Psoas muscle (tissue), 8 donors: ENCODE measurements around the gene MEIS2. TPM values are rescaled to one million over a fixed set of nuclear protein-coding genes. Genes with fewer than 3 reads are reported as not detected.

Experiments
- ATAC-seq, 4 donors: fragments of 200-7000 bp; cut with Tn5 transposase; one replicate each; pipeline ENCODE4 v1.9.1; 2020; ENCODE audit warnings: moderate library complexity in 3 of 4, mild to moderate bottlenecking in 2 of 4
- DNase-seq, 2 donors: peaks; one replicate each; pipeline ENCODE4 v3.0.0-alpha.2; 2020
- H3K27ac ChIP-seq: fragments of 200-600 bp; one replicate; pipeline ENCODE4 v1.8.0; 2022
- H3K27me3 ChIP-seq, 3 donors: fragments of 200-600 bp in 1 of 3; one replicate each; pipeline versions ENCODE4 v1.6.1 to v1.8.0; 2013 to 2022; ENCODE audit warnings: low read length in 2 of 3, mild to moderate bottlenecking in 2 of 3, moderate library complexity in 1 of 3; ENCODE audit not compliant: insufficient read depth in 3 of 3
- H3K36me3 ChIP-seq, 2 donors: fragments of 200-600 bp in 1 of 2; one replicate each; pipeline versions ENCODE4 v1.6.1 to v1.8.0; 2013 to 2022; ENCODE audit warnings: low read depth in 1 of 2, mild to moderate bottlenecking in 1 of 2, moderate library complexity in 1 of 2; ENCODE audit not compliant: insufficient read depth in 1 of 2
- H3K4me1 ChIP-seq: fragments of 200-600 bp; one replicate; pipeline ENCODE4 v1.8.0; 2022
- H3K4me3 ChIP-seq: fragments of 200-600 bp; one replicate; pipeline ENCODE4 v1.8.0; 2022; ENCODE audit warnings: mild to moderate bottlenecking
- H3K9me3 ChIP-seq: fragments of 200-600 bp; one replicate; pipeline ENCODE4 v1.8.0; 2022
- CTCF ChIP-seq: fragments of 200-600 bp; IDR thresholded peaks from one replicate; pipeline ENCODE4 v1.8.0; 2022; ENCODE audit warnings: antibody characterized with exemption
- WGBS, 3 donors: extraction: QIAGEN DNeasy Blood & Tissue Kit; methylation state at CpG; one replicate each; pipeline versions ENCODE4 v1.1.6 to v1.1.7; 2013; 5-methylcytosine and 5-hydroxymethylcytosine counted together
- intact Hi-C, 2 donors: fragments of 100-400 bp; cut with DNase I; formaldehyde crosslinking; loops; one replicate each; pipeline versions ENCODE4 v1.11.0 to v1.14.2; 2022
- polyA plus RNA-seq, 3 donors: library from polyadenylated mRNA; stranded (reverse); fragments of 200-250 nt; gene quantifications; one replicate each; pipeline ENCODE4 v1.2.3, GENCODE V29; 2013
- total RNA-seq, 4 donors: library from RNA; stranded (reverse); fragmentation: NEBNext Ultra II Directional in 2 of 4; extraction: Animal tissue kit (Norgen Biotek cat#: 25700) in 2 of 4; gene quantifications; one replicate each; pipeline versions ENCODE4 v1.2.1 to v1.2.4, GENCODE V29; 2021 to 2023
- donor health status: healthy with polysubstance abuse.
- donor health status: DM: no; HTN: no; CAD: no; lungs with moderate emphysema.
- donor health status: Bipolar disorder and iron deficiency.
- donor health status: healthy.
- donor health status: DM: yes; HTN: yes; CAD: no.
- donor health status: DM: no; HTN: no; CAD: no.
- donor health status: DM: no; HTN: no; CAD: no.
- donor health status: DM: yes; HTN: yes; CAD: no.

Gene MEIS2
- total and polyA plus RNA-seq, 7 donors: 0.42 to 24.3 (median 1.9) TPM

GRCh38 chr15:37086521-37086920, 13.8 kb downstream of the MEIS2 start:
- DNase-seq (no peak), ATAC-seq (no peak)
- no peak for TF ChIP-seq CTCF
- H3K9me3 ChIP-seq: no peaks in the 10 kb centered on the region
- peaks cover 0 to 3% (median 0%) of the 10 kb centered on the region in 3 donors for H3K27me3 ChIP-seq
- H3K4me3 ChIP-seq: no peak overlapping the region
- H3K27ac ChIP-seq: no peak overlapping the region
- WGBS, 3 donors: 68 to 81% (median 69%) methylated on average over 1 of the region's 1 CpG
- H3K36me3 ChIP-seq: peaks cover 0 to 15% of the 10 kb centered on the region in 2 donors
- no peaks in the 10 kb centered on the region for H3K4me1 ChIP-seq
- intact Hi-C loops: no loop called here

- ATAC-seq (no peak), DNase-seq (no peak)
- Histone ChIP-seq H3K27me3 (peaks cover 0 to 3% (median 0%) of the 10 kb centered on the region in 3 donors), H3K36me3 (peaks cover 0 to 15% of the 10 kb centered on the region in 2 donors), H3K4me3 (no peak overlapping the region), H3K4me1 (no peaks in the 10 kb centered on the region), H3K27ac (no peak overlapping the region), H3K9me3 (no peaks in the 10 kb centered on the region)
- 63 to 78% (median 75%) methylated on average over 3 of the region's 3 CpGs for WGBS, 3 donors
- TF ChIP-seq CTCF: no peak
- intact Hi-C loops: no loop called here
Measured at GRCh38 chr15:37086120-37086519, 14.2 kb downstream of the MEIS2 start.

- no peak for TF ChIP-seq CTCF
- WGBS, 3 donors: 61 to 67% (median 63%) methylated on average over 3 of the region's 3 CpGs
- H3K4me3 ChIP-seq: no peak overlapping the region
- H3K9me3 ChIP-seq: no peaks in the 10 kb centered on the region
- H3K36me3 ChIP-seq: peaks cover 0 to 15% of the 10 kb centered on the region in 2 donors
- DNase-seq (no peak), ATAC-seq (no peak)
- intact Hi-C loops: no loop called here
- no peak overlapping the region for H3K27ac ChIP-seq
- H3K4me1 ChIP-seq: no peaks in the 10 kb centered on the region
- peaks cover 0 to 6% (median 0%) of the 10 kb centered on the region in 3 donors for H3K27me3 ChIP-seq
Measured at GRCh38 chr15:37084602-37085001, 15.7 kb downstream of the MEIS2 start.

GRCh38 chr15:37083610-37084009, 16.7 kb downstream of the MEIS2 start:
- H3K36me3 ChIP-seq: peaks cover 0 to 15% of the 10 kb centered on the region in 2 donors
- 70 to 74% (median 72%) methylated on average over 6 of the region's 6 CpGs for WGBS, 3 donors
- TF ChIP-seq CTCF: no peak
- no peaks in the 10 kb centered on the region for H3K4me1 ChIP-seq
- H3K4me3 ChIP-seq: no peak overlapping the region
- H3K27me3 ChIP-seq: peaks cover 0 to 6% (median 0%) of the 10 kb centered on the region in 3 donors
- intact Hi-C loops: no loop called here
- no peak overlapping the region for H3K27ac ChIP-seq
- no peaks in the 10 kb centered on the region for H3K9me3 ChIP-seq
- ATAC-seq: peak in 1 of 4 donors; percentile 45
- DNase-seq: no peak

GRCh38 chr15:37081983-37082382, 18.4 kb downstream of the MEIS2 start:
- 56 to 62% (median 57%) methylated on average over 5 of the region's 5 CpGs for WGBS, 3 donors
- intact Hi-C loops: no loop called here
- ATAC-seq: no peak
- no peak for DNase-seq
- peaks cover 0 to 6% (median 0%) of the 10 kb centered on the region in 3 donors for H3K27me3 ChIP-seq
- no peak overlapping the region for H3K4me3 ChIP-seq
- peaks cover 0 to 15% of the 10 kb centered on the region in 2 donors for H3K36me3 ChIP-seq
- H3K9me3 ChIP-seq: no peaks in the 10 kb centered on the region
- no peak overlapping the region for H3K27ac ChIP-seq
- no peak for TF ChIP-seq CTCF
- H3K4me1 ChIP-seq: no peaks in the 10 kb centered on the region
